Endodermal cell (in vitro differentiated cells): ENCODE data around the gene INPP4B. TPM values are rescaled to one million over a fixed set of nuclear protein-coding genes. Genes with fewer than 3 reads are reported as not detected.

Experiments used
- DNase-seq: peaks from one replicate; pipeline ENCODE4 v3.0.0-alpha.2; 2017
- H3K27ac ChIP-seq: 2 replicates; pipeline ENCODE4 v1.5.1; 2013; ENCODE audit warnings: mild to moderate bottlenecking, low read depth, low read length, moderate library complexity
- H3K27me3 ChIP-seq: 2 replicates; pipeline ENCODE4 v1.6.1; 2013; ENCODE audit warnings: mild to moderate bottlenecking, low read length, moderate library complexity; ENCODE audit not compliant: insufficient read depth, control insufficient read depth, poor library complexity, severe bottlenecking
- H3K36me3 ChIP-seq: 2 replicates; pipeline ENCODE4 v1.7.0; 2013; ENCODE audit warnings: mild to moderate bottlenecking, low read length, moderate library complexity; ENCODE audit not compliant: control insufficient read depth, insufficient read depth
- H3K4me1 ChIP-seq: one replicate; pipeline ENCODE4 v1.7.0; 2013; ENCODE audit warnings: low read length; ENCODE audit not compliant: control insufficient read depth, insufficient read depth
- H3K4me3 ChIP-seq: 2 replicates; pipeline ENCODE4 v1.5.1; 2013; ENCODE audit warnings: mild to moderate bottlenecking, low read length, moderate library complexity
- H3K9ac ChIP-seq: 2 replicates; pipeline ENCODE4 v1.6.1; 2013; ENCODE audit warnings: mild to moderate bottlenecking, low read length, moderate library complexity; ENCODE audit not compliant: poor library complexity, severe bottlenecking; ENCODE audit errors: extremely low read depth
- H3K9me3 ChIP-seq: 2 replicates; pipeline ENCODE4 v1.6.1; 2013; ENCODE audit warnings: mild to moderate bottlenecking, low read length, moderate library complexity; ENCODE audit not compliant: control insufficient read depth
- H3K27ac Mint-ChIP-seq: 2 replicates; pipeline ENCODE4 v1.8.0; 2020; ENCODE audit warnings: mixed read lengths
- H3K27me3 Mint-ChIP-seq: 2 replicates; pipeline ENCODE4 v1.8.0; 2021; ENCODE audit warnings: mild to moderate bottlenecking, mixed read lengths; ENCODE audit not compliant: insufficient read depth
- H3K36me3 Mint-ChIP-seq: 2 replicates; pipeline ENCODE4 v1.8.0; 2020; ENCODE audit warnings: low read depth, mixed read lengths
- H3K4me1 Mint-ChIP-seq: 2 replicates; pipeline ENCODE4 v1.8.0; 2020; ENCODE audit warnings: mixed read lengths
- H3K4me3 Mint-ChIP-seq: 2 replicates; pipeline ENCODE4 v1.8.0; 2020; ENCODE audit warnings: mild to moderate bottlenecking, moderate library complexity, mixed read lengths
- H3K9me3 Mint-ChIP-seq: 2 replicates; pipeline ENCODE4 v1.8.0; 2020; ENCODE audit warnings: mild to moderate bottlenecking, mixed read lengths
- WGBS, 2 experiments: methylation state at CpG; one replicate each; pipeline versions ENCODE4 v1.1.5 to v1.1.7; 2013; ENCODE audit warnings: missing lambda C conversion rate in 2 of 2, mixed read lengths in 1 of 2; ENCODE audit not compliant: insufficient coverage in 1 of 2, insufficient read length in 1 of 2; 5-methylcytosine and 5-hydroxymethylcytosine counted together
- total RNA-seq, 2 donors: library from RNA; stranded (reverse); fragmentation: NEBNext Ultra II Directional in 1 of 2; extraction: Animal tissue kit (Norgen Biotek cat#: 25700) in 1 of 2; gene quantifications; 2 replicates in 1 of 2; 3 replicates in 1 of 2; pipeline ENCODE4 v1.2.1, GENCODE V29; 2021
- TF ChIP-seq, protein P1 (sequence below): fragments of 200-600 bp; sonication (generic); conservative IDR thresholded peaks from 2 replicates; pipeline ENCODE4 v1.5.0; 2021; ENCODE audit warnings: antibody characterized with exemption, mild to moderate bottlenecking

INPP4B gene
- total RNA-seq, 2 donors from 2014 or later, result 0.64 to 0.66 TPM

DNA sequence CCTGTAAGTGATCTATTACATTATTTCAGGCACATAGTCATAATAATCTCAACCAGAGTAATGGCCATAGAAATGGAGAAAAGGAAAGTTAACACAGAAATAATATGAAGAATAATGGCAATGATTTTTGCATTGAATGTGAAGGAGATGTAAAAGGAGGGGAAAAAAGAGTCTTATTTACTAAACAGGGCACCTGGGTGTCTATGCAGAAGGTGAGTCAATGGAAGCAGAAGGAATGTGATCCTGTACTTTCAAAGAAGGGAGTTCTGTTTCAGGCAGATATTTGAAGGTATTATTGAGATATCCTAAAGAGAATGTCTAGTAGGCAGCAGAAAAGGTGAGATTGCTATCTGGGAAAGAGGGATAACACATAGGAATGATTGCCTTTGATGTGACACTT lies 279.9 kb downstream of the INPP4B start:
- Mint-ChIP-seq H3K9me3 (peaks cover 3% of the 10 kb centered on the region), H3K27me3 (peaks cover 9% of the 10 kb centered on the region), H3K4me1 (peaks cover 14% of the 10 kb centered on the region), H3K36me3 (no peaks in the 10 kb centered on the region), H3K4me3 (no peak overlapping the region), H3K27ac (no peak overlapping the region)
- H3K9me3 ChIP-seq, result no peaks in the 10 kb centered on the region
- H3K27ac ChIP-seq, result no peak overlapping the region
- no peak overlapping the region for H3K9ac ChIP-seq
- H3K27me3 ChIP-seq, result peaks cover 6% of the 10 kb centered on the region
- H3K4me1 ChIP-seq, result no peaks in the 10 kb centered on the region
- no peak for DNase-seq
- H3K4me3 ChIP-seq, result no peak overlapping the region
- TF ChIP-seq, protein P1, sequence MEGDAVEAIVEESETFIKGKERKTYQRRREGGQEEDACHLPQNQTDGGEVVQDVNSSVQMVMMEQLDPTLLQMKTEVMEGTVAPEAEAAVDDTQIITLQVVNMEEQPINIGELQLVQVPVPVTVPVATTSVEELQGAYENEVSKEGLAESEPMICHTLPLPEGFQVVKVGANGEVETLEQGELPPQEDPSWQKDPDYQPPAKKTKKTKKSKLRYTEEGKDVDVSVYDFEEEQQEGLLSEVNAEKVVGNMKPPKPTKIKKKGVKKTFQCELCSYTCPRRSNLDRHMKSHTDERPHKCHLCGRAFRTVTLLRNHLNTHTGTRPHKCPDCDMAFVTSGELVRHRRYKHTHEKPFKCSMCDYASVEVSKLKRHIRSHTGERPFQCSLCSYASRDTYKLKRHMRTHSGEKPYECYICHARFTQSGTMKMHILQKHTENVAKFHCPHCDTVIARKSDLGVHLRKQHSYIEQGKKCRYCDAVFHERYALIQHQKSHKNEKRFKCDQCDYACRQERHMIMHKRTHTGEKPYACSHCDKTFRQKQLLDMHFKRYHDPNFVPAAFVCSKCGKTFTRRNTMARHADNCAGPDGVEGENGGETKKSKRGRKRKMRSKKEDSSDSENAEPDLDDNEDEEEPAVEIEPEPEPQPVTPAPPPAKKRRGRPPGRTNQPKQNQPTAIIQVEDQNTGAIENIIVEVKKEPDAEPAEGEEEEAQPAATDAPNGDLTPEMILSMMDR, result no peak
- no peaks in the 10 kb centered on the region for H3K36me3 ChIP-seq

DNA sequence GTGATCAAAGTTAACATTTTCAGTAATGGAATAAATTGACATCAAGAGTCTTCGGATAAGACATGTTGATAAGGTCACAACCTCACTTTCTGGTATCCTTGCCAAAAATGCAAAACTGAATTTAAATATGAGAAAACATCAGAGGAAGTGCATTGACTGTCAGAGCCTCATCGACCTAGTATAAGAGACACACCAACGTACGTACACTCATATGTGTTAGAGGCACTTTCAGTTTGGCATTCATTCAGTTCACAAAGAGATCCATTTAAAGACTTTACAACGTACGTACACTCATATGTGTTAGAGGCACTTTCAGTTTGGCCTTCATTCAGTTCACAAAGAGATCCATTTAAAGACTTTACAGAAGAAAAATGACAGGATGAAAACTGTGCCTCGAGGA lies 280.3 kb downstream of the INPP4B start:
- no peaks in the 10 kb centered on the region for H3K36me3 Mint-ChIP-seq
- H3K27ac ChIP-seq, result no peak overlapping the region
- H3K4me1 ChIP-seq, result no peaks in the 10 kb centered on the region
- peaks cover 9% of the 10 kb centered on the region for H3K27me3 Mint-ChIP-seq
- no peak overlapping the region for H3K4me3 ChIP-seq
- peaks cover 6% of the 10 kb centered on the region for H3K27me3 ChIP-seq
- WGBS, 2 experiments, result 96 to 97% methylated on average over 6 to 7 of the region's 7 CpGs
- peaks cover 3% of the 10 kb centered on the region for H3K9me3 Mint-ChIP-seq
- TF ChIP-seq, protein P1, result no peak
- H3K9ac ChIP-seq, result no peak overlapping the region
- peaks cover 14% of the 10 kb centered on the region for H3K4me1 Mint-ChIP-seq
- no peaks in the 10 kb centered on the region for H3K9me3 ChIP-seq
- no peak overlapping the region for H3K4me3 Mint-ChIP-seq
- H3K36me3 ChIP-seq, result no peaks in the 10 kb centered on the region
- DNase-seq, result no peak
- no peak overlapping the region for H3K27ac Mint-ChIP-seq

DNA sequence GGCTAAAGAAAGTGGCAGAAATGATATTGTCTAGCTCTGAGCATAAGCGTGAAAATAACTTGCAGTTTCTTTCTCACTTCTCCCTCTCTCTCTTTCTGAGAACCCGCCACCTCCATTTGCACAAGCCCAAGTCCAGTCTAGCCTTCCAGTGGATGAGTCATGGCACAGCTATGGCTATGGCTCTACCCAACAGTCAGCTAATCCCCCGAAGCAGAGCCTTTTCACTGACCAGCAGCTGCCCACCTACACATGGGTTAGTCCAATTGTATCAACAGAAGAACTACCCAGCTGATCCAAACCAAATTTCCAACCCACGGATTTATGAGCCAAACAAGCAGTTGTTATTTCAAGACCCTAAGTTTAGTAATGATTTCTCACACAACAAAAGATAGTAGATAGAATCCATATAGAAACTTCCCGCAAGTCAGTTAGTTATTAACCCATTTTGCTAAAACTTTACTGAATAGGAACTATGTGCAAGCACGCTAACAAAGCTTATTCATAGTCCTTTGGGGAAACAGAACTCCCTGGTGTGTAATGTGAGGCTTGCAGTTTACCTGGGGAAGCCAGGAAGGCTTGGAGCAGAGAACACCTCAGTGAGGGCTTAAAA lies 282.3 kb downstream of the INPP4B start:
- Mint-ChIP-seq H3K9me3 (peaks cover 3% of the 10 kb centered on the region), H3K27ac (peak overlapping the region; percentile 31), H3K4me3 (no peak overlapping the region), H3K27me3 (peaks cover 12% of the 10 kb centered on the region), H3K36me3 (no peaks in the 10 kb centered on the region), H3K4me1 (peaks cover 21% of the 10 kb centered on the region)
- DNase-seq, result peak; percentile 47
- Histone ChIP-seq H3K36me3 (no peaks in the 10 kb centered on the region), H3K9me3 (no peaks in the 10 kb centered on the region), H3K4me3 (no peak overlapping the region), H3K27me3 (peaks cover 6% of the 10 kb centered on the region), H3K4me1 (no peaks in the 10 kb centered on the region), H3K9ac (no peak overlapping the region), H3K27ac (no peak overlapping the region)
- TF ChIP-seq, protein P1, result no peak
- WGBS, 2 experiments, result 88 to 90% methylated on average over 2 to 6 of the region's 6 CpGs
